IMR-90 (cell line): ENCODE data around the gene PAXX.

Experiments used
- CEBPB ChIP-seq: IDR thresholded peaks from 2 replicates; pipeline ENCODE4 v1.6.1; 2012; ENCODE audit warnings: low read depth, low read length, improper control_type of control experiment
- CTCF ChIP-seq: conservative IDR thresholded peaks from 2 replicates; pipeline ENCODE4 v1.5.1; 2012; ENCODE audit warnings: mild to moderate bottlenecking, low read depth, low read length, improper control_type of control experiment
- ELK1 ChIP-seq: fragments of 150-350 bp; IDR thresholded peaks from 2 replicates; pipeline ENCODE4 v1.6.1; 2016; ENCODE audit warnings: low read depth, mild to moderate bottlenecking, low read length, moderate library complexity, borderline replicate concordance
- MXI1 ChIP-seq: IDR thresholded peaks from 2 replicates; pipeline ENCODE4 v1.6.1; 2012; ENCODE audit warnings: low read depth, mild to moderate bottlenecking, low read length, moderate library complexity, borderline replicate concordance
- POLR2A ChIP-seq: IDR thresholded peaks from 2 replicates; pipeline ENCODE4 v1.6.1; 2012; ENCODE audit warnings: mild to moderate bottlenecking, low read depth, low read length
- RAD21 ChIP-seq: IDR thresholded peaks from 2 replicates; pipeline ENCODE4 v1.6.1; 2012; ENCODE audit warnings: low read length, improper control_type of control experiment
- RCOR1 ChIP-seq: IDR thresholded peaks from 2 replicates; pipeline ENCODE4 v1.6.1; 2012; ENCODE audit warnings: mild to moderate bottlenecking, low read length, improper control_type of control experiment; ENCODE audit not compliant: insufficient replicate concordance
- RFX5 ChIP-seq: IDR thresholded peaks from 2 replicates; pipeline ENCODE4 v1.8.0; 2012; ENCODE audit warnings: low read depth, mild to moderate bottlenecking, low read length, moderate library complexity

- TF ChIP-seq POLR2A, result no peak
- no peak for TF ChIP-seq RFX5
- no peak for TF ChIP-seq CTCF
- no peak for TF ChIP-seq MXI1
- no peak for TF ChIP-seq ELK1
- TF ChIP-seq RAD21, result no peak
- TF ChIP-seq RCOR1, result no peak
- no peak for TF ChIP-seq CEBPB
Observed at GRCh38 chr9:137014776-137015539, 22.7 kb downstream of the PAXX start.
